K562 (cell line): ENCODE data around the gene PLA2G2C. TPM values are rescaled to one million over a fixed set of nuclear protein-coding genes. Genes with fewer than 3 reads are reported as not detected.

Source experiments
- CCAR2 ChIP-seq: fragments of 200-400 bp; formaldehyde crosslinking; IDR thresholded peaks from 2 replicates; pipeline ENCODE4 v1.6.1; 2017; ENCODE audit warnings: mild to moderate bottlenecking, low read depth, low read length
- CEBPB ChIP-seq: fragments of 450-650 bp; IDR thresholded peaks from 2 replicates; pipeline ENCODE4 v1.6.1; 2016; ENCODE audit warnings: missing genetic modification characterization, missing compliant biosample characterization
- CREB1 ChIP-seq, 2 experiments: sonication (generic) in 1 of 2; formaldehyde crosslinking in 1 of 2; IDR thresholded peaks; 2 replicates each; pipeline versions ENCODE4 v1.6.1 to v1.8.0; 2012 to 2022; ENCODE audit warnings: inconsistent platforms in 1 of 2, mild to moderate bottlenecking in 1 of 2, missing genetic modification reagents in 1 of 2, moderate library complexity in 1 of 2
- EP300 ChIP-seq: IDR thresholded peaks from 2 replicates; pipeline ENCODE4 v1.6.1; 2012; ENCODE audit warnings: low read length, improper control_type of control experiment
- EWSR1 ChIP-seq: fragments of 450-650 bp; IDR thresholded peaks from 2 replicates; pipeline ENCODE4 v1.6.1; 2018; ENCODE audit warnings: borderline replicate concordance, mild to moderate bottlenecking, low read depth, moderate library complexity; ENCODE audit not compliant: partially characterized antibody
- HDGF ChIP-seq: fragments of 450-650 bp; IDR thresholded peaks from 2 replicates; pipeline ENCODE4 v1.6.1; 2016
- KLF16 ChIP-seq: IDR thresholded peaks from 2 replicates; pipeline ENCODE4 v1.6.1; 2016; ENCODE audit warnings: antibody characterized with exemption
- MAX ChIP-seq: sonication (generic); formaldehyde crosslinking; IDR thresholded peaks from 2 replicates; pipeline ENCODE4 v1.9.0; 2022; ENCODE audit warnings: mild to moderate bottlenecking, missing genetic modification reagents
- NR2C2 ChIP-seq, 2 experiments: fragments of 200-800 bp in 1 of 2; sonication (Bioruptor generic) in 1 of 2; sonication (generic) in 1 of 2; formaldehyde crosslinking in 1 of 2; IDR thresholded peaks; 2 replicates each; pipeline versions ENCODE4 v1.6.1 to v1.8.0; 2016 to 2022; ENCODE audit warnings: mild to moderate bottlenecking in 1 of 2, missing compliant biosample characterization in 1 of 2, missing genetic modification characterization in 1 of 2, missing genetic modification reagents in 1 of 2
- PPARD ChIP-seq: fragments of 250-450 bp; sonication (Bioruptor Pico); IDR thresholded peaks from 2 replicates; pipeline ENCODE4 v1.8.0; 2022; ENCODE audit warnings: inconsistent platforms, mild to moderate bottlenecking, moderate library complexity
- RBM39 ChIP-seq: fragments of 200-400 bp; formaldehyde crosslinking; optimal IDR thresholded peaks from 2 replicates; pipeline ENCODE3; 2018; ENCODE audit warnings: low read depth, low read length
- SRSF9 ChIP-seq: fragments of 200-400 bp; formaldehyde crosslinking; IDR thresholded peaks from 2 replicates; pipeline ENCODE4 v1.6.1; 2017; ENCODE audit warnings: low read depth, low read length, borderline replicate concordance
- STAG1 ChIP-seq: sonication (generic); formaldehyde crosslinking; IDR thresholded peaks from 2 replicates; pipeline ENCODE4 v1.5.0; 2020; ENCODE audit warnings: missing genetic modification reagents, borderline replicate concordance
- TAF1 ChIP-seq: IDR thresholded peaks from 2 replicates; pipeline ENCODE4 v1.6.1; 2011; ENCODE audit warnings: mild to moderate bottlenecking, low read length, moderate library complexity; ENCODE audit not compliant: insufficient read depth, control insufficient read depth, severe bottlenecking; ENCODE audit errors: extremely low read depth
- TCF7 ChIP-seq: sonication (generic); IDR thresholded peaks from 2 replicates; pipeline ENCODE4 v1.6.1; 2016; ENCODE audit warnings: antibody characterized with exemption, borderline replicate concordance
- TRIM25 ChIP-seq: fragments of 450-650 bp; IDR thresholded peaks from 2 replicates; pipeline ENCODE4 v1.7.0; 2016; ENCODE audit warnings: borderline replicate concordance
- XRCC5 ChIP-seq: fragments of 200-400 bp; formaldehyde crosslinking; IDR thresholded peaks from 2 replicates; pipeline ENCODE4 v1.6.1; 2017; ENCODE audit warnings: low read depth, mild to moderate bottlenecking, low read length
- ZBTB34 ChIP-seq: fragments of 250-450 bp; sonication (Bioruptor Pico); IDR thresholded peaks from 2 replicates; pipeline ENCODE4 v1.8.0; 2021; ENCODE audit warnings: mild to moderate bottlenecking, moderate library complexity
- ZKSCAN8 ChIP-seq: fragments of 200-800 bp; sonication (Bioruptor generic); IDR thresholded peaks from 2 replicates; pipeline ENCODE4 v1.6.1; 2016; ENCODE audit warnings: missing genetic modification characterization, missing compliant biosample characterization
- ZNF197 ChIP-seq: fragments of 200-800 bp; sonication (Bioruptor generic); IDR thresholded peaks from 2 replicates; pipeline ENCODE4 v1.6.1; 2016; ENCODE audit warnings: low read depth, missing genetic modification characterization, missing compliant biosample characterization
- polyA plus RNA-seq, 8 experiments: library from polyadenylated mRNA; depleted of rRNA in 4 of 8; stranded (reverse) in 5 of 8; unstranded in 3 of 8; fragments of >200 nt; fragmentation: Nextera tagmentation in 2 of 8; fragmentation: Illumina TruSeq in 1 of 8; extraction: Ambion mirVana in 2 of 8; extraction: Trizol in 1 of 8; gene quantifications; 2 replicates each; pipeline versions ENCODE4 v1.2.1 to v1.2.3, GENCODE V29; 2011 to 2014; ENCODE audit warnings: inconsistent platforms in 1 of 8, missing spikeins in 1 of 8
- total RNA-seq, 7 experiments: library from RNA; depleted of rRNA in 6 of 7; stranded (reverse); fragments of >200 nt in 6 of 7; fragmentation: Illumina TruSeq in 2 of 7; extraction: Trizol in 2 of 7; gene quantifications; 2 replicates each; pipeline versions ENCODE4 v1.2.1 to v1.2.3, GENCODE V29; 2011 to 2021; ENCODE audit warnings: low replicate concordance in 1 of 7
- TF ChIP-seq, protein P1 (sequence below): fragments of 450-650 bp; IDR thresholded peaks from 2 replicates; pipeline ENCODE4 v1.6.1; 2017; ENCODE audit warnings: antibody characterized with exemption, mild to moderate bottlenecking

PLA2G2C gene
- total and polyA plus RNA-seq, 9 of the 15 experiments (the other 6 are each of a cell fraction or from before 2014, with no cell fraction given), result 0.14 to 0.49 (median 0.21) TPM

- TF ChIP-seq CCAR2 (no peak), HDGF (no peak; the same call in 1 of the 2 replicates), ZNF197 (CRISPR knock-in tag) (no peak), XRCC5 (no peak), RBM39 (no peak), MAX (no peak), SRSF9 (no peak), TCF7 (no peak), TRIM25 (0 out of 2 replicates have a peak, but pooled peaks have one; percentile 24), NR2C2 (CRISPR knock-in tag; IDR thresholded peaks at IDR 0.05) (no peak), NR2C2 (tag; IDR thresholded peaks at IDR 0.05) (no peak), EP300 (peak; percentile 39; the same call in 1 of the 2 replicates), ZKSCAN8 (CRISPR knock-in tag) (no peak), KLF16 (peak; percentile 84), TAF1 (peak; percentile 28), STAG1 (CRISPR knock-in tag) (no peak), EWSR1 (no peak), CREB1 (IDR thresholded peaks at IDR 0.05) (no peak), CREB1 (CRISPR knock-in tag; IDR thresholded peaks at IDR 0.05) (no peak), ZBTB34 (CRISPR knock-in tag) (no peak), CEBPB (tag) (no peak), PPARD (CRISPR knock-in tag) (no peak)
- TF ChIP-seq, protein P1, sequence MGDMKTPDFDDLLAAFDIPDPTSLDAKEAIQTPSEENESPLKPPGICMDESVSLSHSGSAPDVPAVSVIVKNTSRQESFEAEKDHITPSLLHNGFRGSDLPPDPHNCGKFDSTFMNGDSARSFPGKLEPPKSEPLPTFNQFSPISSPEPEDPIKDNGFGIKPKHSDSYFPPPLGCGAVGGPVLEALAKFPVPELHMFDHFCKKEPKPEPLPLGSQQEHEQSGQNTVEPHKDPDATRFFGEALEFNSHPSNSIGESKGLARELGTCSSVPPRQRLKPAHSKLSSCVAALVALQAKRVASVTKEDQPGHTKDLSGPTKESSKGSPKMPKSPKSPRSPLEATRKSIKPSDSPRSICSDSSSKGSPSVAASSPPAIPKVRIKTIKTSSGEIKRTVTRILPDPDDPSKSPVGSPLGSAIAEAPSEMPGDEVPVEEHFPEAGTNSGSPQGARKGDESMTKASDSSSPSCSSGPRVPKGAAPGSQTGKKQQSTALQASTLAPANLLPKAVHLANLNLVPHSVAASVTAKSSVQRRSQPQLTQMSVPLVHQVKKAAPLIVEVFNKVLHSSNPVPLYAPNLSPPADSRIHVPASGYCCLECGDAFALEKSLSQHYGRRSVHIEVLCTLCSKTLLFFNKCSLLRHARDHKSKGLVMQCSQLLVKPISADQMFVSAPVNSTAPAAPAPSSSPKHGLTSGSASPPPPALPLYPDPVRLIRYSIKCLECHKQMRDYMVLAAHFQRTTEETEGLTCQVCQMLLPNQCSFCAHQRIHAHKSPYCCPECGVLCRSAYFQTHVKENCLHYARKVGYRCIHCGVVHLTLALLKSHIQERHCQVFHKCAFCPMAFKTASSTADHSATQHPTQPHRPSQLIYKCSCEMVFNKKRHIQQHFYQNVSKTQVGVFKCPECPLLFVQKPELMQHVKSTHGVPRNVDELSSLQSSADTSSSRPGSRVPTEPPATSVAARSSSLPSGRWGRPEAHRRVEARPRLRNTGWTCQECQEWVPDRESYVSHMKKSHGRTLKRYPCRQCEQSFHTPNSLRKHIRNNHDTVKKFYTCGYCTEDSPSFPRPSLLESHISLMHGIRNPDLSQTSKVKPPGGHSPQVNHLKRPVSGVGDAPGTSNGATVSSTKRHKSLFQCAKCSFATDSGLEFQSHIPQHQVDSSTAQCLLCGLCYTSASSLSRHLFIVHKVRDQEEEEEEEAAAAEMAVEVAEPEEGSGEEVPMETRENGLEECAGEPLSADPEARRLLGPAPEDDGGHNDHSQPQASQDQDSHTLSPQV, result no peak
Observed at GRCh38 chr1:20197329-20197791, 11.0 kb upstream of the PLA2G2C start (continued).
